Endothelial cell of umbilical vein (primary cell): ENCODE results near the gene MYLK. TPM values are rescaled to one million over a fixed set of nuclear protein-coding genes. Genes with fewer than 3 reads are reported as not detected.

Experiments used
- BruUV-seq: library from RNA; stranded (reverse); fragments of 400-500 nt; replicated peaks from 2 replicates; lab custom pipeline; 2021; lab: Mats Ljungman, UMichigan
- CTCF ChIA-PET: fragments of 300-600, 350-600 bp; sonication (Branson Sonifier 250); formaldehyde crosslinking; loops from one replicate; lab custom pipeline; 2021; ENCODE audit warnings: antibody characterized with exemption, inconsistent platforms; lab: Charles Lee
- POLR2A ChIA-PET: fragments of 300-600, 350-600 bp; sonication (Branson Sonifier 250); formaldehyde crosslinking; loops from one replicate; lab custom pipeline; 2021; ENCODE audit warnings: antibody characterized with exemption, inconsistent platforms; lab: Charles Lee
- DNase-seq: peaks from one replicate; pipeline ENCODE4 v3.0.0-alpha.2; 2011; ENCODE audit warnings: low read depth, low spot score
- FAIRE-seq: peaks from 2 replicates; lab custom pipeline; 2011; peaks lifted over from hg19 to GRCh38; lab: Jason Lieb, UNC
- H2AFZ ChIP-seq: 2 replicates; pipeline ENCODE4 v1.6.0; 2012; ENCODE audit warnings: low read depth, low read length, control low read depth, inconsistent platforms
- H3K27ac ChIP-seq: 2 replicates; pipeline ENCODE4 v1.5.1; 2011; ENCODE audit warnings: low read depth, mild to moderate bottlenecking, control low read depth, low read length, moderate library complexity; ENCODE audit not compliant: insufficient read depth
- H3K27me3 ChIP-seq, 2 experiments: 2 replicates each; pipeline versions ENCODE4 v1.6.0 to v1.6.1; 2011; ENCODE audit warnings: low read length in 2 of 2, mixed read lengths in 1 of 2; ENCODE audit not compliant: control insufficient read depth in 2 of 2, insufficient read depth in 2 of 2
- H3K36me3 ChIP-seq, 2 experiments: 2 replicates in 1 of 2; 3 replicates in 1 of 2; pipeline ENCODE4 v1.5.1; 2011; ENCODE audit warnings: low read length in 2 of 2, mild to moderate bottlenecking in 1 of 2, moderate library complexity in 1 of 2; ENCODE audit not compliant: control insufficient read depth in 2 of 2, insufficient read depth in 2 of 2; ENCODE audit errors: extremely low read depth in 1 of 2
- H3K4me1 ChIP-seq: 3 replicates; pipeline ENCODE4 v1.5.1; 2011; ENCODE audit warnings: mild to moderate bottlenecking, low read length; ENCODE audit not compliant: control insufficient read depth, insufficient read depth; ENCODE audit errors: extremely low read depth
- H3K4me2 ChIP-seq: 2 replicates; pipeline ENCODE4 v1.6.1; 2011; ENCODE audit warnings: low read length, control low read depth, mixed read lengths; ENCODE audit not compliant: insufficient read depth
- H3K4me3 ChIP-seq, 3 experiments: fragments of 200-600 bp in 1 of 3; sonication (generic), shearing (Covaris generic) in 1 of 3; replicated peaks in 1 of 3; 2 replicates each; pipeline ENCODE4 v1.5.1; 2011 to 2016; ENCODE audit warnings: control low read depth in 3 of 3, low read length in 3 of 3, mild to moderate bottlenecking in 2 of 3, inconsistent platforms in 1 of 3, low read depth in 1 of 3, moderate library complexity in 1 of 3; ENCODE audit not compliant: insufficient read depth in 1 of 3
- H3K79me2 ChIP-seq: 2 replicates; pipeline ENCODE4 v1.6.0; 2012; ENCODE audit warnings: low read length, inconsistent platforms; ENCODE audit not compliant: control insufficient read depth, insufficient read depth
- H3K9ac ChIP-seq: replicated peaks from 2 replicates; pipeline ENCODE3; 2011; ENCODE audit warnings: low read length, control low read depth; ENCODE audit not compliant: insufficient read depth; ENCODE audit errors: extremely low read depth
- H3K9me1 ChIP-seq: replicated peaks from 3 replicates; pipeline ENCODE4 v1.6.0; 2011; ENCODE audit warnings: mild to moderate bottlenecking, low read length; ENCODE audit not compliant: control insufficient read depth, insufficient read depth; ENCODE audit errors: extremely low read depth
- H3K9me3 ChIP-seq: replicated peaks from 2 replicates; pipeline ENCODE4 v1.5.1; 2012; ENCODE audit warnings: low read length, inconsistent platforms; ENCODE audit not compliant: control insufficient read depth, insufficient read depth
- H4K20me1 ChIP-seq: replicated peaks from 2 replicates; pipeline ENCODE3; 2011; ENCODE audit warnings: mild to moderate bottlenecking, low read length; ENCODE audit not compliant: control insufficient read depth, insufficient read depth; ENCODE audit errors: extremely low read depth
- EZH2 ChIP-seq: IDR thresholded peaks from 2 replicates; pipeline ENCODE4 v1.6.1; 2012; ENCODE audit warnings: borderline replicate concordance, low read depth, mild to moderate bottlenecking, moderate library complexity, low read length, inconsistent platforms; ENCODE audit not compliant: severe bottlenecking
- FOS ChIP-seq: IDR thresholded peaks from 2 replicates; pipeline ENCODE4 v1.6.1; 2011; ENCODE audit warnings: mild to moderate bottlenecking, low read length, moderate library complexity, borderline replicate concordance; ENCODE audit not compliant: insufficient read depth
- GATA2 ChIP-seq: IDR thresholded peaks from 2 replicates; pipeline ENCODE4 v1.7.0; 2011; ENCODE audit warnings: low read depth, mild to moderate bottlenecking, moderate library complexity, mixed read lengths, low read length; ENCODE audit not compliant: insufficient read length, insufficient read depth
- JUN ChIP-seq: IDR thresholded peaks from 2 replicates; pipeline ENCODE4 v1.6.1; 2011; ENCODE audit warnings: borderline replicate concordance, low read depth; ENCODE audit not compliant: insufficient read length, insufficient read depth
- POLR2A ChIP-seq: IDR thresholded peaks from 2 replicates; pipeline ENCODE4 v1.6.1; 2012; ENCODE audit warnings: low read depth, mild to moderate bottlenecking, control low read depth, low read length
- POLR2AphosphoS5 ChIP-seq: IDR thresholded peaks from 2 replicates; pipeline ENCODE4 v1.6.1; 2012; ENCODE audit warnings: low read depth, mild to moderate bottlenecking, control low read depth, low read length, moderate library complexity; ENCODE audit not compliant: insufficient read depth
- dilution Hi-C: fragments of 300-500 bp; cut with MboI; formaldehyde crosslinking; loops from one replicate; pipeline ENCODE4 v1.15.0; 2019; ENCODE audit warnings: low sequenced_read_pairs; ENCODE audit not compliant: extremely low pct_ligation_motif_present
- intact Hi-C: fragments of 100-400 bp; cut with micrococcal nuclease; formaldehyde crosslinking; loops from one replicate; pipeline ENCODE4 v1.10.0; 2022
- polyA plus RNA-seq, 4 experiments: library from polyadenylated mRNA; depleted of rRNA in 3 of 4; stranded (reverse) in 3 of 4; unstranded in 1 of 4; fragments of >200 nt; gene quantifications; 2 replicates each; pipeline versions ENCODE4 v1.2.1 to v1.2.3, GENCODE V29; 2011 to 2012; ENCODE audit warnings: missing spikeins in 1 of 4
- total RNA-seq: library from RNA; stranded (reverse); gene quantifications from 2 replicates; pipeline ENCODE4 v1.2.3, GENCODE V29; 2021
- TF ChIP-seq, protein P1 (sequence below), 2 donors: IDR thresholded peaks; 1 replicate in 1 of 2; 2 replicates in 1 of 2; pipeline ENCODE4 v1.5.1; 2011; ENCODE audit warnings: low read length in 2 of 2, mild to moderate bottlenecking in 2 of 2, moderate library complexity in 2 of 2, control low read depth in 1 of 2, inconsistent platforms in 1 of 2, low read depth in 1 of 2; ENCODE audit not compliant: insufficient read depth in 1 of 2; ENCODE audit errors: extremely low read depth in 1 of 2
- TF ChIP-seq, protein P2 (sequence below): IDR thresholded peaks from 2 replicates; pipeline ENCODE4 v1.6.1; 2011; ENCODE audit not compliant: insufficient read depth, insufficient read length

MYLK gene
- total and polyA plus RNA-seq, 2 donors (not counting 3 experiments of a cell fraction or from before 2014, with no cell fraction given): 10.0 to 22.2 TPM

DNA sequence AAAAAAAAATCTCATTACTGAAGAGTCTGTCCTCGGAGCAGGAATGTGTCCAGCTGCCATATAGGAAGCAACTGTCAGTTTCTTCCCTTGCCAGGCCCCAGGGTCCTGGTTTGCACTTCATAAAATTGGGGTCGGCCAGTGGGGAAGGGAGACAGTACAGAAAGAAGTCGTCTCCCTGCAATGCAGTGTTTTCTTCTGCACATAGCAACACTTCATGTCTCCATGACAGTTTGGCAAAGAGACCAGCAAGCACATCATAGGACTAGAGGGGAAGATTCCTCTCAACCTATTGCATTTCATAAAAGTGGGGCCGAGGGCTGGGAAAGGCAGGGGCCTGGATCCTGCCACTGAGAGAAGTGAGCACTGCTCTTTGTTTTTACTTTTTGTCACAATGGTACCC lies 161.1 kb downstream of the MYLK start:
- Histone ChIP-seq H3K36me3 (no peaks in the 10 kb centered on the region), H3K4me2 (no peak overlapping the region), H3K9ac (no peak overlapping the region), H3K27ac (no peak overlapping the region), H3K9me1 (no peaks in the 10 kb centered on the region), H4K20me1 (no peaks in the 10 kb centered on the region), H3K9me3 (no peaks in the 10 kb centered on the region), H3K79me2 (no peaks in the 10 kb centered on the region), H2AFZ (no peak overlapping the region), H3K4me3 (no peak overlapping the region), H3K4me1 (no peaks in the 10 kb centered on the region), H3K27me3 (peaks cover 0 to 10% of the 10 kb centered on the region in 2 experiments)
- DNase-seq (no peak), FAIRE-seq (no peak)
- no TSS peak for BruUV-seq
- ChIA-PET POLR2A (interaction anchor here (0.7 kb wide), 1 partner anchor 63 kb away, joined by 3 read pairs; no protein-coding TSS in a partner anchor), CTCF (interaction anchor here (0.9 to 9.9 kb wide), 42 partner anchors 8 to 836 kb away, joined by 3 to 186 read pairs (median 5); no protein-coding TSS in a partner anchor)
- intact Hi-C loops: loop anchor here (1.0 kb wide), 2 partner anchors 71 to 81 kb away; no protein-coding TSS in a partner anchor
- TF ChIP-seq POLR2A: no peak
- no peak for TF ChIP-seq JUN
- TF ChIP-seq, protein P1, sequence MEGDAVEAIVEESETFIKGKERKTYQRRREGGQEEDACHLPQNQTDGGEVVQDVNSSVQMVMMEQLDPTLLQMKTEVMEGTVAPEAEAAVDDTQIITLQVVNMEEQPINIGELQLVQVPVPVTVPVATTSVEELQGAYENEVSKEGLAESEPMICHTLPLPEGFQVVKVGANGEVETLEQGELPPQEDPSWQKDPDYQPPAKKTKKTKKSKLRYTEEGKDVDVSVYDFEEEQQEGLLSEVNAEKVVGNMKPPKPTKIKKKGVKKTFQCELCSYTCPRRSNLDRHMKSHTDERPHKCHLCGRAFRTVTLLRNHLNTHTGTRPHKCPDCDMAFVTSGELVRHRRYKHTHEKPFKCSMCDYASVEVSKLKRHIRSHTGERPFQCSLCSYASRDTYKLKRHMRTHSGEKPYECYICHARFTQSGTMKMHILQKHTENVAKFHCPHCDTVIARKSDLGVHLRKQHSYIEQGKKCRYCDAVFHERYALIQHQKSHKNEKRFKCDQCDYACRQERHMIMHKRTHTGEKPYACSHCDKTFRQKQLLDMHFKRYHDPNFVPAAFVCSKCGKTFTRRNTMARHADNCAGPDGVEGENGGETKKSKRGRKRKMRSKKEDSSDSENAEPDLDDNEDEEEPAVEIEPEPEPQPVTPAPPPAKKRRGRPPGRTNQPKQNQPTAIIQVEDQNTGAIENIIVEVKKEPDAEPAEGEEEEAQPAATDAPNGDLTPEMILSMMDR (IDR thresholded peaks at IDR 0.05; ENCODE audit: extremely low read depth in 1 of 2, insufficient read depth in 1 of 2, low read depth in 1 of 2, low read length in 2 of 2): no peak
- TF ChIP-seq EZH2: no peak
- dilution Hi-C loops: no loop called here

DNA sequence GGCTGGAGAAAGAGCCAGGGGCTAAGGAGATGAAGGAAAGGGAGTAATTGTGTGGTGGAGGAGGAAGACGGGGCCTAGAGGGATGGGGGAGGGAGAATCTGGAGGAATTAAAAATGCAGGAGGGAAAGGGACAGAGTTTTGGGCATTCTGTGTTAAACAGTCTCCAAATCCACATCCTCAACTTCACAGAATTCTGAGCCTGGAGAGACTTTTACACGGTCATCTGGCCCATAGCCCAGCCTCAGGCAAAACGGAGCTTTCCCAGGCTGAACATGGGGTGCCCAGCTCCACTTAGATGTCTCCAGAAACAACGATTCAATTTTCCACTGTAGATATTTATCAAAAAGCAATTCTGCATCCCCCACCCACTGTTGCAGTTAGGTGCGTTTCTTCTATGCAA lies 161.7 kb downstream of the MYLK start:
- no peak overlapping the region for H3K27ac ChIP-seq
- H3K36me3 ChIP-seq: no peaks in the 10 kb centered on the region
- no peak overlapping the region for H3K4me2 ChIP-seq
- H3K9ac ChIP-seq: no peak overlapping the region
- ChIA-PET CTCF (interaction anchor here (1.1 to 9.9 kb wide), 7 partner anchors 11 to 206 kb away, joined by 3 to 186 read pairs (median 15); no protein-coding TSS in a partner anchor), POLR2A (no interaction called here)
- no peak for FAIRE-seq
- H4K20me1 ChIP-seq: no peaks in the 10 kb centered on the region
- no peak overlapping the region for H2AFZ ChIP-seq
- intact Hi-C loops: no loop called here
- H3K4me3 ChIP-seq: no peak overlapping the region
- no peak for TF ChIP-seq POLR2AphosphoS5
- no peak for TF ChIP-seq EZH2
- TF ChIP-seq, protein P2, sequence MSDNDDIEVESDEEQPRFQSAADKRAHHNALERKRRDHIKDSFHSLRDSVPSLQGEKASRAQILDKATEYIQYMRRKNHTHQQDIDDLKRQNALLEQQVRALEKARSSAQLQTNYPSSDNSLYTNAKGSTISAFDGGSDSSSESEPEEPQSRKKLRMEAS: no peak
- no peak for TF ChIP-seq GATA2
- no peak for TF ChIP-seq JUN
- TF ChIP-seq POLR2A: no peak
- no peak for TF ChIP-seq FOS
- dilution Hi-C loops: no loop called here
- DNase-seq: no peak
- no TSS peak for BruUV-seq
- peaks cover 0 to 10% of the 10 kb centered on the region in 2 experiments for H3K27me3 ChIP-seq
- no peaks in the 10 kb centered on the region for H3K9me3 ChIP-seq
- H3K9me1 ChIP-seq: no peaks in the 10 kb centered on the region
- H3K4me1 ChIP-seq: no peaks in the 10 kb centered on the region
- H3K79me2 ChIP-seq: no peaks in the 10 kb centered on the region
